Mesendoderm (in vitro differentiated cells): ENCODE results near the gene TMPO.
A peak's percentile ranks its signal among the peaks of the same experiment; 100 is the strongest.

ENCODE experiments used
- small RNA-seq: library from polyadenylated mRNA; stranded (forward); fragments of <200 nt; extraction: miRNeasy Mini kit (QIAGEN cat#:217004); gene quantifications from one replicate; pipeline ENCODE3, GENCODE V24; 2013; ENCODE audit not compliant: insufficient read depth

TMPO gene

Small RNA genes within 50 kb of the gene (small RNA-seq; reads per million reads assigned to genes)
- 4.7 reads per million, percentile 68 among the genes with 10 or more reads in this experiment for gene SNORA53
